WTC11 (cell line): ENCODE results near the gene DNM3.

Experiments used
- TEAD4 ChIP-seq: sonication (generic); formaldehyde crosslinking; IDR thresholded peaks from 2 replicates; pipeline ENCODE4 v1.8.0; 2022; ENCODE audit warnings: mild to moderate bottlenecking, missing genetic modification reagents
- TF ChIP-seq, protein P1 (sequence below): fragments of 200-600 bp; IDR thresholded peaks from 2 replicates; pipeline ENCODE4 v1.8.0; 2022; ENCODE audit warnings: antibody characterized with exemption
- TF ChIP-seq, protein P2 (sequence below): sonication (generic); formaldehyde crosslinking; IDR thresholded peaks from 2 replicates; pipeline ENCODE4 v1.8.1; 2022; ENCODE audit warnings: low read depth, missing genetic modification reagents, borderline replicate concordance
- TF ChIP-seq, protein P3 (sequence below): sonication (generic); formaldehyde crosslinking; IDR thresholded peaks from 2 replicates; pipeline ENCODE4 v1.8.1; 2023; ENCODE audit warnings: mild to moderate bottlenecking, moderate library complexity, missing genetic modification reagents

DNA sequence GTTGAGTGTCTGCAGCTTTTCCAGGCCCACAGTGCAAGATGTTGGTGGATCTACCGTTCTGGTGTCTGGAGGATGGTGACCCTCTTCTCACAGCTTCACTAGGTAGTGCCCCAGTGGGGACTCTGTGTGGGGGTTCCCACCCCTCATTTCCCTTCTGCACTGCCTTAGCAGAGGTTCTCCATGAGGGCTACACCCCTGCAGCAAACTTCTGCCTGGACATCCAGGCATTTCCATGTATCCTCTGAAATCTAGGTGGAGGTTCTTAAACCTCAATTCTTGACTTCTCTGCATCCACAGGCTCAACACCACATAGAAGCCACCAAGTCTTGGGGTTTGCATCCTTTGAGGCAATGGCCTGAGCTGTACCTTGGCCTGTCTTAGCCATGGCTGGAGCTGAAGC lies 14.3 kb upstream of the DNM3 start:
- no peak for TF ChIP-seq TEAD4
- TF ChIP-seq, protein P1, sequence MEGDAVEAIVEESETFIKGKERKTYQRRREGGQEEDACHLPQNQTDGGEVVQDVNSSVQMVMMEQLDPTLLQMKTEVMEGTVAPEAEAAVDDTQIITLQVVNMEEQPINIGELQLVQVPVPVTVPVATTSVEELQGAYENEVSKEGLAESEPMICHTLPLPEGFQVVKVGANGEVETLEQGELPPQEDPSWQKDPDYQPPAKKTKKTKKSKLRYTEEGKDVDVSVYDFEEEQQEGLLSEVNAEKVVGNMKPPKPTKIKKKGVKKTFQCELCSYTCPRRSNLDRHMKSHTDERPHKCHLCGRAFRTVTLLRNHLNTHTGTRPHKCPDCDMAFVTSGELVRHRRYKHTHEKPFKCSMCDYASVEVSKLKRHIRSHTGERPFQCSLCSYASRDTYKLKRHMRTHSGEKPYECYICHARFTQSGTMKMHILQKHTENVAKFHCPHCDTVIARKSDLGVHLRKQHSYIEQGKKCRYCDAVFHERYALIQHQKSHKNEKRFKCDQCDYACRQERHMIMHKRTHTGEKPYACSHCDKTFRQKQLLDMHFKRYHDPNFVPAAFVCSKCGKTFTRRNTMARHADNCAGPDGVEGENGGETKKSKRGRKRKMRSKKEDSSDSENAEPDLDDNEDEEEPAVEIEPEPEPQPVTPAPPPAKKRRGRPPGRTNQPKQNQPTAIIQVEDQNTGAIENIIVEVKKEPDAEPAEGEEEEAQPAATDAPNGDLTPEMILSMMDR: no peak
- TF ChIP-seq, protein P2, sequence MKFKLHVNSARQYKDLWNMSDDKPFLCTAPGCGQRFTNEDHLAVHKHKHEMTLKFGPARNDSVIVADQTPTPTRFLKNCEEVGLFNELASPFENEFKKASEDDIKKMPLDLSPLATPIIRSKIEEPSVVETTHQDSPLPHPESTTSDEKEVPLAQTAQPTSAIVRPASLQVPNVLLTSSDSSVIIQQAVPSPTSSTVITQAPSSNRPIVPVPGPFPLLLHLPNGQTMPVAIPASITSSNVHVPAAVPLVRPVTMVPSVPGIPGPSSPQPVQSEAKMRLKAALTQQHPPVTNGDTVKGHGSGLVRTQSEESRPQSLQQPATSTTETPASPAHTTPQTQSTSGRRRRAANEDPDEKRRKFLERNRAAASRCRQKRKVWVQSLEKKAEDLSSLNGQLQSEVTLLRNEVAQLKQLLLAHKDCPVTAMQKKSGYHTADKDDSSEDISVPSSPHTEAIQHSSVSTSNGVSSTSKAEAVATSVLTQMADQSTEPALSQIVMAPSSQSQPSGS (CRISPR knock-in tag): no peak
- TF ChIP-seq, protein P3, sequence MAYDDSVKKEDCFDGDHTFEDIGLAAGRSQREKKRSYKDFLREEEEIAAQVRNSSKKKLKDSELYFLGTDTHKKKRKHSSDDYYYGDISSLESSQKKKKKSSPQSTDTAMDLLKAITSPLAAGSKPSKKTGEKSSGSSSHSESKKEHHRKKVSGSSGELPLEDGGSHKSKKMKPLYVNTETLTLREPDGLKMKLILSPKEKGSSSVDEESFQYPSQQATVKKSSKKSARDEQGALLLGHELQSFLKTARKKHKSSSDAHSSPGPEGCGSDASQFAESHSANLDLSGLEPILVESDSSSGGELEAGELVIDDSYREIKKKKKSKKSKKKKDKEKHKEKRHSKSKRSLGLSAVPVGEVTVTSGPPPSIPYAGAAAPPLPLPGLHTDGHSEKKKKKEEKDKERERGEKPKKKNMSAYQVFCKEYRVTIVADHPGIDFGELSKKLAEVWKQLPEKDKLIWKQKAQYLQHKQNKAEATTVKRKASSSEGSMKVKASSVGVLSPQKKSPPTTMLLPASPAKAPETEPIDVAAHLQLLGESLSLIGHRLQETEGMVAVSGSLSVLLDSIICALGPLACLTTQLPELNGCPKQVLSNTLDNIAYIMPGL (CRISPR knock-in tag): no peak
